ENCODE data around the gene SFXN2.

The SFXN2 gene

DNA sequence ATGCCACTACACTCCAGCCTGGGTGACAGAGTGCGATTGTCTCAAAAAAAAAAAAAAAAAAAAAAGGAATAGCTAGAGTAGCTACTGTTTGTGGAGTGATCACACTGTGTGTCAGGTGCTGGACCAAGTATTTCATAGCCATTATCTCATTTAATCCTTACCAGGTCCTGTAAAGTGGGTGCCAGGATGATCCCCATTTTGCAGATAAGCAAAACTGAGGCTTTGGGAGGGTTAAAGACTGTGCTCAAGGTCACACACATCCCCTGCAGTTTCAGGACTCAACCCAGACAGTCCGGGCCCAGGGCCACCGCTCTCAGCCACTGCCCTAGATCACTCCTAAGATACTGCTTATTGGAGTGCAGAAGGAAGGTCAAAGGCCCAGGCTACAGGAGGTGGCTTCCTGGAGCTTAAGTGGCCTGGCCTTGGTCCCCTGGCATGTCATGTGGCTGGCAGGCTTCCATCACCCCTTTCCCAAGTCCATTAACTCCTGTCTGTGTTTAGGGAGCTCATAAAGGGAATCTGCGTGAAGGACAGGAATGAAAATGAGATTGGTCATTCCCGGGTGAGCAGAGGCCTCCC, 16.9 kb downstream of the SFXN2 start:
- TF ChIP-seq EZH2phosphoT487 (IDR thresholded peaks at IDR 0.05; ENCODE audit: low read length) (no peak), EZH2 (optimal IDR thresholded peaks at IDR 0.05; ENCODE audit: low read depth, low read length) (no peak)
- TF ChIP-seq, protein P1, sequence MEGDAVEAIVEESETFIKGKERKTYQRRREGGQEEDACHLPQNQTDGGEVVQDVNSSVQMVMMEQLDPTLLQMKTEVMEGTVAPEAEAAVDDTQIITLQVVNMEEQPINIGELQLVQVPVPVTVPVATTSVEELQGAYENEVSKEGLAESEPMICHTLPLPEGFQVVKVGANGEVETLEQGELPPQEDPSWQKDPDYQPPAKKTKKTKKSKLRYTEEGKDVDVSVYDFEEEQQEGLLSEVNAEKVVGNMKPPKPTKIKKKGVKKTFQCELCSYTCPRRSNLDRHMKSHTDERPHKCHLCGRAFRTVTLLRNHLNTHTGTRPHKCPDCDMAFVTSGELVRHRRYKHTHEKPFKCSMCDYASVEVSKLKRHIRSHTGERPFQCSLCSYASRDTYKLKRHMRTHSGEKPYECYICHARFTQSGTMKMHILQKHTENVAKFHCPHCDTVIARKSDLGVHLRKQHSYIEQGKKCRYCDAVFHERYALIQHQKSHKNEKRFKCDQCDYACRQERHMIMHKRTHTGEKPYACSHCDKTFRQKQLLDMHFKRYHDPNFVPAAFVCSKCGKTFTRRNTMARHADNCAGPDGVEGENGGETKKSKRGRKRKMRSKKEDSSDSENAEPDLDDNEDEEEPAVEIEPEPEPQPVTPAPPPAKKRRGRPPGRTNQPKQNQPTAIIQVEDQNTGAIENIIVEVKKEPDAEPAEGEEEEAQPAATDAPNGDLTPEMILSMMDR (IDR thresholded peaks at IDR 0.05; ENCODE audit: low read length) = no peak
- H3K27ac ChIP-seq (ENCODE audit: low read length) = no peak overlapping the region
- H3K79me2 ChIP-seq (ENCODE audit: low read length) = no peaks in the 10 kb centered on the region
- no peak for DNase-seq
- H3K9ac ChIP-seq (ENCODE audit: low read length) = no peak overlapping the region
- no peak overlapping the region for H3K4me3 ChIP-seq (ENCODE audit: low read length)
- peaks cover 9% of the 10 kb centered on the region for H3K36me3 ChIP-seq (replicated peaks; ENCODE audit: insufficient read depth, low read length)
- H3F3A ChIP-seq (ENCODE audit: insufficient read depth, low read length) = no peaks in the 10 kb centered on the region
- H3K4me2 ChIP-seq (ENCODE audit: low read depth, low read length) = no peak overlapping the region
- no peaks in the 10 kb centered on the region for H3K9me3 ChIP-seq (replicated peaks; ENCODE audit: insufficient read depth, low read length)
- no peaks in the 10 kb centered on the region for H3K27me3 ChIP-seq (replicated peaks; ENCODE audit: insufficient read depth, low read length)
- H2AFZ ChIP-seq (ENCODE audit: low read length) = no peak overlapping the region
- no peaks in the 10 kb centered on the region for H4K20me1 ChIP-seq (ENCODE audit: insufficient read depth, low read length)
- H3K9me2 ChIP-seq (replicated peaks; ENCODE audit: insufficient read depth, low read length) = no peaks in the 10 kb centered on the region
- no peaks in the 10 kb centered on the region for H3K4me1 ChIP-seq (ENCODE audit: low read length)

DNA sequence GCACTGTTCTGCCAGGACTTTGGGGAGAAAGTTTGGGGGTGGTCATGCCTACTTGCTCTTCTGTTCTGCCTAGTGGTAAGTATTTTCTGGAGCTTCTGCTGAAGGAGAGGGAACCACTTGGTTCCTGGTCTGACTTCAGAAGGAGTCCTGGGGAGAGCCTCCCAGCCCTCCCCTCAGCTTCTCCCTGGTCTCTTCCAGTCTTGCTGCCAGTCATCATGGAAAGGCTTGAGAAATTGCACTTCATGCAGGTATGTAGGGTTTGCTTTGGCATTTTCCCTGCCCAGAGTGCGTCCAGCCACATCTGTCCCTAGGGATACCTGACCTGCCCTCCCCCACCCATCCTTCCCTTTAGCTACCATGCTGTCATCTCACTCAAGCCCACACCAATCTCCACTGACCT, 18.2 kb downstream of the SFXN2 start:
- no peak overlapping the region for H3K9ac ChIP-seq (ENCODE audit: low read length)
- no peaks in the 10 kb centered on the region for H4K20me1 ChIP-seq (ENCODE audit: insufficient read depth, low read length)
- no peak overlapping the region for H2AFZ ChIP-seq (ENCODE audit: low read length)
- no peak for DNase-seq
- H3K27me3 ChIP-seq (replicated peaks; ENCODE audit: insufficient read depth, low read length) = no peaks in the 10 kb centered on the region
- H3F3A ChIP-seq (ENCODE audit: insufficient read depth, low read length) = no peaks in the 10 kb centered on the region
- H3K27ac ChIP-seq (ENCODE audit: low read length) = no peak overlapping the region
- peaks cover 11% of the 10 kb centered on the region for H3K36me3 ChIP-seq (replicated peaks; ENCODE audit: insufficient read depth, low read length)
- H3K4me1 ChIP-seq (ENCODE audit: low read length) = no peaks in the 10 kb centered on the region
- TF ChIP-seq EZH2phosphoT487 (IDR thresholded peaks at IDR 0.05; ENCODE audit: low read length) = no peak
- no peak for TF ChIP-seq EZH2 (optimal IDR thresholded peaks at IDR 0.05; ENCODE audit: low read depth, low read length)
- TF ChIP-seq, protein P1 (IDR thresholded peaks at IDR 0.05; ENCODE audit: low read length) = no peak
- H3K9me2 ChIP-seq (replicated peaks; ENCODE audit: insufficient read depth, low read length) = no peaks in the 10 kb centered on the region
- no peak overlapping the region for H3K4me2 ChIP-seq (ENCODE audit: low read depth, low read length)
- H3K4me3 ChIP-seq (ENCODE audit: low read length) = no peak overlapping the region
- H3K79me2 ChIP-seq (ENCODE audit: low read length) = no peaks in the 10 kb centered on the region
- H3K9me3 ChIP-seq (replicated peaks; ENCODE audit: insufficient read depth, low read length) = no peaks in the 10 kb centered on the region

DNA sequence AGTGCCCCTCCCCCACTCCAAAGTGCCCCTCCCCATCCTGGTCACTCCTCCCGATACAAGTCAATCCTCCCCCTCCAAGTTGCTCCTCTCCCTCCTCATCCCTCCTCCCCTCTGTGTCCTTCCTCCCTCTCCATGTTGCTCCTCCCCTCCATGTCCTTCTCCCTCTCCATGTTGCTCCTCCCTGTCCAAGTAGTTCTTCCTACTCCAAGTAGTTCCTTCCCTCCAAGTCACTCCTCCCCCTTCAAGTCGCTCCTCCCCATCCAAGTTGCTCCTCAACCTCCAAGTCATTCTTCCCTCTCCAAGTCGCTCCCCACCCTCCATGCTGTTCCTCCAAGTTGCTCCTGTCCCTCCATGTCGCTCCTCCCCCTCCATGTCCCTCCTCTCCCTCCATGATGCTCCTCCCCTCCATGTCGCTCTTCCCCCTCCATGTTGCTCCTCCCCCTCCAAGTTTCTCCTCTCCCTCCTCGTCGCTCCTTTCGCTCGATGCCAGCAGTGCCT, 20.7 kb downstream of the SFXN2 start:
- Histone ChIP-seq H3K27me3 (replicated peaks; ENCODE audit: insufficient read depth, low read length) (no peaks in the 10 kb centered on the region), H3K9me2 (replicated peaks; ENCODE audit: insufficient read depth, low read length) (no peaks in the 10 kb centered on the region), H3K4me2 (ENCODE audit: low read depth, low read length) (no peak overlapping the region), H3K79me2 (ENCODE audit: low read length) (no peaks in the 10 kb centered on the region), H3K27ac (ENCODE audit: low read length) (no peak overlapping the region), H3K4me3 (ENCODE audit: low read length) (no peak overlapping the region), H3K9ac (ENCODE audit: low read length) (no peak overlapping the region), H2AFZ (ENCODE audit: low read length) (no peak overlapping the region), H3K4me1 (ENCODE audit: low read length) (no peaks in the 10 kb centered on the region), H4K20me1 (ENCODE audit: insufficient read depth, low read length) (no peaks in the 10 kb centered on the region), H3F3A (ENCODE audit: insufficient read depth, low read length) (no peaks in the 10 kb centered on the region), H3K36me3 (replicated peaks; ENCODE audit: insufficient read depth, low read length) (0 out of 2 replicates have a peak, but pooled peaks cover 4% of the 10 kb centered on the region), H3K9me3 (replicated peaks; ENCODE audit: insufficient read depth, low read length) (no peaks in the 10 kb centered on the region)
- no peak for DNase-seq
- TF ChIP-seq, protein P1 (IDR thresholded peaks at IDR 0.05; ENCODE audit: low read length) = no peak
- TF ChIP-seq EZH2phosphoT487 (IDR thresholded peaks at IDR 0.05; ENCODE audit: low read length) (no peak), EZH2 (optimal IDR thresholded peaks at IDR 0.05; ENCODE audit: low read depth, low read length) (no peak)
